Endothelial cell of umbilical vein (primary cell): ENCODE results near the gene UQCRH. TPM values are rescaled to one million over a fixed set of nuclear protein-coding genes. Genes with fewer than 3 reads are reported as not detected.

ENCODE experiments used
- BruUV-seq: library from RNA; stranded (reverse); fragments of 400-500 nt; replicated peaks from 2 replicates; lab custom pipeline; 2021; lab: Mats Ljungman, UMichigan
- CTCF ChIA-PET: fragments of 300-600, 350-600 bp; sonication (Branson Sonifier 250); formaldehyde crosslinking; loops from one replicate; lab custom pipeline; 2021; ENCODE audit warnings: antibody characterized with exemption, inconsistent platforms; lab: Charles Lee
- POLR2A ChIA-PET: fragments of 300-600, 350-600 bp; sonication (Branson Sonifier 250); formaldehyde crosslinking; loops from one replicate; lab custom pipeline; 2021; ENCODE audit warnings: antibody characterized with exemption, inconsistent platforms; lab: Charles Lee
- DNase-seq: peaks from one replicate; pipeline ENCODE4 v3.0.0-alpha.2; 2011; ENCODE audit warnings: low read depth, low spot score
- FAIRE-seq: peaks from 2 replicates; lab custom pipeline; 2011; peaks lifted over from hg19 to GRCh38; lab: Jason Lieb, UNC
- H2AFZ ChIP-seq: 2 replicates; pipeline ENCODE4 v1.6.0; 2012; ENCODE audit warnings: low read depth, low read length, control low read depth, inconsistent platforms
- H3K27ac ChIP-seq: 2 replicates; pipeline ENCODE4 v1.5.1; 2011; ENCODE audit warnings: low read depth, mild to moderate bottlenecking, control low read depth, low read length, moderate library complexity; ENCODE audit not compliant: insufficient read depth
- H3K27me3 ChIP-seq, 2 experiments: 2 replicates each; pipeline versions ENCODE4 v1.6.0 to v1.6.1; 2011; ENCODE audit warnings: low read length in 2 of 2, mixed read lengths in 1 of 2; ENCODE audit not compliant: control insufficient read depth in 2 of 2, insufficient read depth in 2 of 2
- H3K36me3 ChIP-seq, 2 experiments: 2 replicates in 1 of 2; 3 replicates in 1 of 2; pipeline ENCODE4 v1.5.1; 2011; ENCODE audit warnings: low read length in 2 of 2, mild to moderate bottlenecking in 1 of 2, moderate library complexity in 1 of 2; ENCODE audit not compliant: control insufficient read depth in 2 of 2, insufficient read depth in 2 of 2; ENCODE audit errors: extremely low read depth in 1 of 2
- H3K4me1 ChIP-seq: 3 replicates; pipeline ENCODE4 v1.5.1; 2011; ENCODE audit warnings: mild to moderate bottlenecking, low read length; ENCODE audit not compliant: control insufficient read depth, insufficient read depth; ENCODE audit errors: extremely low read depth
- H3K4me2 ChIP-seq: 2 replicates; pipeline ENCODE4 v1.6.1; 2011; ENCODE audit warnings: low read length, control low read depth, mixed read lengths; ENCODE audit not compliant: insufficient read depth
- H3K4me3 ChIP-seq, 3 experiments: fragments of 200-600 bp in 1 of 3; sonication (generic), shearing (Covaris generic) in 1 of 3; replicated peaks in 1 of 3; 2 replicates each; pipeline ENCODE4 v1.5.1; 2011 to 2016; ENCODE audit warnings: control low read depth in 3 of 3, low read length in 3 of 3, mild to moderate bottlenecking in 2 of 3, inconsistent platforms in 1 of 3, low read depth in 1 of 3, moderate library complexity in 1 of 3; ENCODE audit not compliant: insufficient read depth in 1 of 3
- H3K79me2 ChIP-seq: 2 replicates; pipeline ENCODE4 v1.6.0; 2012; ENCODE audit warnings: low read length, inconsistent platforms; ENCODE audit not compliant: control insufficient read depth, insufficient read depth
- H3K9ac ChIP-seq: replicated peaks from 2 replicates; pipeline ENCODE3; 2011; ENCODE audit warnings: low read length, control low read depth; ENCODE audit not compliant: insufficient read depth; ENCODE audit errors: extremely low read depth
- H3K9me1 ChIP-seq: replicated peaks from 3 replicates; pipeline ENCODE4 v1.6.0; 2011; ENCODE audit warnings: mild to moderate bottlenecking, low read length; ENCODE audit not compliant: control insufficient read depth, insufficient read depth; ENCODE audit errors: extremely low read depth
- H3K9me3 ChIP-seq: replicated peaks from 2 replicates; pipeline ENCODE4 v1.5.1; 2012; ENCODE audit warnings: low read length, inconsistent platforms; ENCODE audit not compliant: control insufficient read depth, insufficient read depth
- H4K20me1 ChIP-seq: replicated peaks from 2 replicates; pipeline ENCODE3; 2011; ENCODE audit warnings: mild to moderate bottlenecking, low read length; ENCODE audit not compliant: control insufficient read depth, insufficient read depth; ENCODE audit errors: extremely low read depth
- EZH2 ChIP-seq: IDR thresholded peaks from 2 replicates; pipeline ENCODE4 v1.6.1; 2012; ENCODE audit warnings: borderline replicate concordance, low read depth, mild to moderate bottlenecking, moderate library complexity, low read length, inconsistent platforms; ENCODE audit not compliant: severe bottlenecking
- FOS ChIP-seq: IDR thresholded peaks from 2 replicates; pipeline ENCODE4 v1.6.1; 2011; ENCODE audit warnings: mild to moderate bottlenecking, low read length, moderate library complexity, borderline replicate concordance; ENCODE audit not compliant: insufficient read depth
- GATA2 ChIP-seq: IDR thresholded peaks from 2 replicates; pipeline ENCODE4 v1.7.0; 2011; ENCODE audit warnings: low read depth, mild to moderate bottlenecking, moderate library complexity, mixed read lengths, low read length; ENCODE audit not compliant: insufficient read length, insufficient read depth
- JUN ChIP-seq: IDR thresholded peaks from 2 replicates; pipeline ENCODE4 v1.6.1; 2011; ENCODE audit warnings: borderline replicate concordance, low read depth; ENCODE audit not compliant: insufficient read length, insufficient read depth
- MYC ChIP-seq: IDR thresholded peaks from one replicate; pipeline ENCODE4 v1.6.1; 2011; ENCODE audit warnings: mild to moderate bottlenecking, low read depth, low read length
- POLR2A ChIP-seq: IDR thresholded peaks from 2 replicates; pipeline ENCODE4 v1.6.1; 2012; ENCODE audit warnings: low read depth, mild to moderate bottlenecking, control low read depth, low read length
- POLR2AphosphoS5 ChIP-seq: IDR thresholded peaks from 2 replicates; pipeline ENCODE4 v1.6.1; 2012; ENCODE audit warnings: low read depth, mild to moderate bottlenecking, control low read depth, low read length, moderate library complexity; ENCODE audit not compliant: insufficient read depth
- dilution Hi-C: fragments of 300-500 bp; cut with MboI; formaldehyde crosslinking; loops from one replicate; pipeline ENCODE4 v1.15.0; 2019; ENCODE audit warnings: low sequenced_read_pairs; ENCODE audit not compliant: extremely low pct_ligation_motif_present
- intact Hi-C: fragments of 100-400 bp; cut with micrococcal nuclease; formaldehyde crosslinking; loops from one replicate; pipeline ENCODE4 v1.10.0; 2022
- polyA plus RNA-seq, 4 experiments: library from polyadenylated mRNA; depleted of rRNA in 3 of 4; stranded (reverse) in 3 of 4; unstranded in 1 of 4; fragments of >200 nt; gene quantifications; 2 replicates each; pipeline versions ENCODE4 v1.2.1 to v1.2.3, GENCODE V29; 2011 to 2012; ENCODE audit warnings: missing spikeins in 1 of 4
- total RNA-seq: library from RNA; stranded (reverse); gene quantifications from 2 replicates; pipeline ENCODE4 v1.2.3, GENCODE V29; 2021
- TF ChIP-seq, protein P1 (sequence below): IDR thresholded peaks from 2 replicates; pipeline ENCODE4 v1.6.1; 2011; ENCODE audit not compliant: insufficient read depth, insufficient read length
- TF ChIP-seq, protein P2 (sequence below), 2 donors: IDR thresholded peaks; 1 replicate in 1 of 2; 2 replicates in 1 of 2; pipeline ENCODE4 v1.5.1; 2011; ENCODE audit warnings: low read length in 2 of 2, mild to moderate bottlenecking in 2 of 2, moderate library complexity in 2 of 2, control low read depth in 1 of 2, inconsistent platforms in 1 of 2, low read depth in 1 of 2; ENCODE audit not compliant: insufficient read depth in 1 of 2; ENCODE audit errors: extremely low read depth in 1 of 2

Gene UQCRH
- total and polyA plus RNA-seq, 2 donors (not counting 3 experiments of a cell fraction or from before 2014, with no cell fraction given) = 253 to 527 TPM

DNA sequence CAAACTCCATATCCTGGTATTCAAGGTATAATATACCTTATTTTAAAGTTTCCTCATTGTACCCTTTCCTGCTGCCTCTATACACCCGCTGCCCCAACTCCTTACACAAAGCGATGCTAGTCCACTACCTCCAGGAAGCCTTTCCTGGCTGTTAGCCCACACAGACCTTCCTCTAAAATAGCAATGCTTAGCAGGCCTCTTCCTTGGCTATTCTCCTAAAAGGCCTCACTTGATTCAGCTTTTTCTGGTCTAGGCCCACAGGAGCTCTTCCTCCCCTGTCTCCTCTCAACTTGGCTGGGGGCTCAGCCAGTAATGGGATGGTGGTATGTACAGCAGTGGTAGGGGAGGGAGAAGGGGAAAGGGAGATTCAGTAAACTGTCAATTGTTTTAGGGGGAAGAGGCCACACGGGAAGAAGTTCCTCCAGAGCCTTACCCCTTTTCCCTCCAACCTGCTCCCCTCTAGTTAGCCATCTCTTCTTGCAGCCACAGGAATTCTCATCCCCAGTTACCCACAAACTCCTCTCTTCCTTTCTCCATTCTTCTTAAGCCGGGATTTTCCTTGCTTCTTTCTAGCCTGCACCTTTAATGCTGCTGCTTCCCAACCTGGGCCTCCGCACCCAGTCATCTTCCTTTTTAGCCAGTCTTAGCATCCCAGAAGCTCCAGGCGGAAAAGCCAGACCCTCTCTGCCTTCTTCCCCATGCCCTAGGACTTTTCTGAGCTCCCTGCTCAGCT is 2.7 kb upstream of the UQCRH start:
- H3K27me3 ChIP-seq = no peaks in the 10 kb centered on the region
- TF ChIP-seq POLR2AphosphoS5 (no peak), MYC (no peak), GATA2 (no peak), POLR2A (no peak), JUN (no peak), FOS (no peak), EZH2 (no peak)
- TF ChIP-seq, protein P1, sequence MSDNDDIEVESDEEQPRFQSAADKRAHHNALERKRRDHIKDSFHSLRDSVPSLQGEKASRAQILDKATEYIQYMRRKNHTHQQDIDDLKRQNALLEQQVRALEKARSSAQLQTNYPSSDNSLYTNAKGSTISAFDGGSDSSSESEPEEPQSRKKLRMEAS = no peak
- TF ChIP-seq, protein P2, sequence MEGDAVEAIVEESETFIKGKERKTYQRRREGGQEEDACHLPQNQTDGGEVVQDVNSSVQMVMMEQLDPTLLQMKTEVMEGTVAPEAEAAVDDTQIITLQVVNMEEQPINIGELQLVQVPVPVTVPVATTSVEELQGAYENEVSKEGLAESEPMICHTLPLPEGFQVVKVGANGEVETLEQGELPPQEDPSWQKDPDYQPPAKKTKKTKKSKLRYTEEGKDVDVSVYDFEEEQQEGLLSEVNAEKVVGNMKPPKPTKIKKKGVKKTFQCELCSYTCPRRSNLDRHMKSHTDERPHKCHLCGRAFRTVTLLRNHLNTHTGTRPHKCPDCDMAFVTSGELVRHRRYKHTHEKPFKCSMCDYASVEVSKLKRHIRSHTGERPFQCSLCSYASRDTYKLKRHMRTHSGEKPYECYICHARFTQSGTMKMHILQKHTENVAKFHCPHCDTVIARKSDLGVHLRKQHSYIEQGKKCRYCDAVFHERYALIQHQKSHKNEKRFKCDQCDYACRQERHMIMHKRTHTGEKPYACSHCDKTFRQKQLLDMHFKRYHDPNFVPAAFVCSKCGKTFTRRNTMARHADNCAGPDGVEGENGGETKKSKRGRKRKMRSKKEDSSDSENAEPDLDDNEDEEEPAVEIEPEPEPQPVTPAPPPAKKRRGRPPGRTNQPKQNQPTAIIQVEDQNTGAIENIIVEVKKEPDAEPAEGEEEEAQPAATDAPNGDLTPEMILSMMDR (IDR thresholded peaks at IDR 0.05; ENCODE audit: extremely low read depth in 1 of 2, insufficient read depth in 1 of 2, low read depth in 1 of 2, low read length in 2 of 2) = no peak
- H3K9me1 ChIP-seq = no peaks in the 10 kb centered on the region
- ChIA-PET CTCF (interaction anchor here (1.6 kb wide), 1 partner anchor 146 kb away, joined by 3 read pairs; no protein-coding TSS in a partner anchor), POLR2A (no interaction called here)
- peak overlapping the region; percentile 81 for H3K27ac ChIP-seq
- FAIRE-seq = peak; percentile 60
- H4K20me1 ChIP-seq = no peaks in the 10 kb centered on the region
- H3K36me3 ChIP-seq = peaks cover 12 to 13% of the 10 kb centered on the region in 2 experiments
- no TSS peak for BruUV-seq
- H3K4me3 ChIP-seq = peak overlapping the region; percentile 73 to 94 (median 84)
- peak overlapping the region; percentile 94 for H3K4me2 ChIP-seq
- intact Hi-C loops = loop anchor here (5.0 kb wide), 1 partner anchor 169 kb away; the partner anchor contains the start of gene PIK3R3
- peak overlapping the region; percentile 97 for H3K9ac ChIP-seq
- H3K79me2 ChIP-seq = peaks cover 71% of the 10 kb centered on the region
- H3K4me1 ChIP-seq = peaks cover 20% of the 10 kb centered on the region
- no peak overlapping the region for H2AFZ ChIP-seq
- dilution Hi-C loops = no loop called here
- peak; percentile 59 for DNase-seq
- no peaks in the 10 kb centered on the region for H3K9me3 ChIP-seq
